ENCODE data around the gene TNFRSF12A. TPM values are rescaled to one million over a fixed set of nuclear protein-coding genes. Genes with fewer than 3 reads are reported as not detected.
A peak's percentile ranks its signal among the peaks of the same experiment; 100 is the strongest.

TNFRSF12A gene
- total and polyA plus RNA-seq, 10 of the 15 experiments (the other 5 are each of a cell fraction or from before 2014, with no cell fraction given) = 0.35 to 1.7 (median 1.2) TPM; not detected in 2

- TF ChIP-seq, protein P1, sequence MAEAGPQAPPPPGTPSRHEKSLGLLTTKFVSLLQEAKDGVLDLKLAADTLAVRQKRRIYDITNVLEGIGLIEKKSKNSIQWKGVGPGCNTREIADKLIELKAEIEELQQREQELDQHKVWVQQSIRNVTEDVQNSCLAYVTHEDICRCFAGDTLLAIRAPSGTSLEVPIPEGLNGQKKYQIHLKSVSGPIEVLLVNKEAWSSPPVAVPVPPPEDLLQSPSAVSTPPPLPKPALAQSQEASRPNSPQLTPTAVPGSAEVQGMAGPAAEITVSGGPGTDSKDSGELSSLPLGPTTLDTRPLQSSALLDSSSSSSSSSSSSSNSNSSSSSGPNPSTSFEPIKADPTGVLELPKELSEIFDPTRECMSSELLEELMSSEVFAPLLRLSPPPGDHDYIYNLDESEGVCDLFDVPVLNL (IDR thresholded peaks at IDR 0.05; ENCODE audit: low read depth, low read length) = 0 out of 2 replicates have a peak, but pooled peaks have one; percentile 51
- TF ChIP-seq BHLHE40 (IDR thresholded peaks at IDR 0.05; ENCODE audit: borderline replicate concordance in 1 of 2, low read depth in 2 of 2, low read length in 1 of 2) (peak; percentile 23 to 62; a peak in 1 of 4 replicates), CREB1 (IDR thresholded peaks at IDR 0.05; ENCODE audit: low read depth) (peak; percentile 77), SMC3 (IDR thresholded peaks at IDR 0.05; ENCODE audit: borderline replicate concordance, low read length) (peak; percentile 57), NFYA (IDR thresholded peaks at IDR 0.05; ENCODE audit: borderline replicate concordance, low read depth, low read length) (peak; percentile 71), ZNF592 (IDR thresholded peaks at IDR 0.05) (no peak)
Observed at GRCh38 chr16:3003582-3004270, 16.4 kb upstream of the TNFRSF12A start (continued).
